ENCODE data around the gene SOCS7.

SOCS7 gene, protein sequence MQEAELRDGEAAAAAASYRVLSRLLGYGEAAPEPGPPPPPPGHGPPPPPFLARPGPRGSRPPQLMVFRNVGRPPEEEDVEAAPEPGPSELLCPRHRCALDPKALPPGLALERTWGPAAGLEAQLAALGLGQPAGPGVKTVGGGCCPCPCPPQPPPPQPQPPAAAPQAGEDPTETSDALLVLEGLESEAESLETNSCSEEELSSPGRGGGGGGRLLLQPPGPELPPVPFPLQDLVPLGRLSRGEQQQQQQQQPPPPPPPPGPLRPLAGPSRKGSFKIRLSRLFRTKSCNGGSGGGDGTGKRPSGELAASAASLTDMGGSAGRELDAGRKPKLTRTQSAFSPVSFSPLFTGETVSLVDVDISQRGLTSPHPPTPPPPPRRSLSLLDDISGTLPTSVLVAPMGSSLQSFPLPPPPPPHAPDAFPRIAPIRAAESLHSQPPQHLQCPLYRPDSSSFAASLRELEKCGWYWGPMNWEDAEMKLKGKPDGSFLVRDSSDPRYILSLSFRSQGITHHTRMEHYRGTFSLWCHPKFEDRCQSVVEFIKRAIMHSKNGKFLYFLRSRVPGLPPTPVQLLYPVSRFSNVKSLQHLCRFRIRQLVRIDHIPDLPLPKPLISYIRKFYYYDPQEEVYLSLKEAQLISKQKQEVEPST

DNA sequence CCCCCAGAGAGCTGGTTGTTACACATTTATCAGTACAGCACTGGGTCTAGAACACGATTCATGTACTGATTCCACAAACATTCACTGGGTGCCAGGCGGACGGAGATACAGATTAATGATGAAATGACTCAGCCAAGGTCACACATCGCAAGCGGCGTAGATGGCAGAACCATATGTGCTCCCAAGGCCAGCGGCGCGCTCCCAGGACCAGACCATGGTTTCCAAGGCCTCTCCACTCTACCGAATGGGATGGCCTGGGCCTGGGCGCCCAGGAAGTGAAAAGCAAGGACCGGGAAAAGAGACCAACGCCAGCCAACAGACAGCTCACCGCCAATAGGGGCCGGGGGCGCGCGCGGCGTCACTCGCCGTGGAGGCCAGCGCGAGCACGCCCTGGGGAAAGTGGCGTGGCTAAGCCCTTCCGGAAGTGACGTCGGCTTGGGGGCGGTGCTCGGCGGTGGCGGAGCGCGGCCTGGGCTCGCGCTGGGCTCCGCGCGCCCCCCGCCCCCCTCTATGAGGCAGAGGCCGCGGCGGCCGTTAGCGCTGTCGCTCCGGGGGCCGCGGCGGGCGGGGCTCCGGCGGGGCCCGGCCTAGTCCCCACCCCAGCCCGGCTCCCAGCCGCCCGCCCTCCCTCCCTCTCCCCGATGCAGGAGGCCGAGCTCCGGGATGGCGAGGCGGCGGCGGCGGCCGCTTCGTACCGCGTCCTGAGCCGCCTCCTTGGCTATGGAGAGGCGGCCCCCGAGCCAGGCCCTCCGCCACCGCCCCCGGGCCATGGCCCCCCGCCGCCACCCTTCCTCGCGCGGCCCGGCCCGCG, at the start of gene SOCS7:
Gene SOCS7 (plus strand): TSS at position 433 of the 811 bp plus-strand sequence. CDS start 209 bp downstream, at position 642.
- DNase-seq (ENCODE audit: low spot score): peak; percentile 94

DNA sequence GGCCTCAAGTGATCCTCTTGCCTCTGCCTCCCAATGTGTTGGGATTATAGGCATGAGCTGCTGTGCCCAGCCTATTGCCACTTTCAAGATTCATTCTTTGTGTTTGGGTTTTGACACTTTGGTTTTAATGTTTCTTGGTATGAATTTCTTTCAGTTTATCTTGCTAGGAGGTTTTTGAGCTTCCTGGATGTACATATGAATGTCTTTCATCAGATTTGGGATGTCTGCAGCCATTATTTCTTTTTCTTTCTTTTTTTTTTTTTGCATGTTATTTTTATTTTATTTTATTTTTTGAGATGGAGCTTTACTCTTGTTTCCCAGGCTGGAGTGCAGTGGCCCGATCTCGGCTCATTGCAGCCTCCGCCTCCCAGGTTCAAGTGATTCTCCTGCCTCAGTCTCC, 36.1 kb upstream of the SOCS7 start:
- no peak for DNase-seq (ENCODE audit: low spot score)

DNA sequence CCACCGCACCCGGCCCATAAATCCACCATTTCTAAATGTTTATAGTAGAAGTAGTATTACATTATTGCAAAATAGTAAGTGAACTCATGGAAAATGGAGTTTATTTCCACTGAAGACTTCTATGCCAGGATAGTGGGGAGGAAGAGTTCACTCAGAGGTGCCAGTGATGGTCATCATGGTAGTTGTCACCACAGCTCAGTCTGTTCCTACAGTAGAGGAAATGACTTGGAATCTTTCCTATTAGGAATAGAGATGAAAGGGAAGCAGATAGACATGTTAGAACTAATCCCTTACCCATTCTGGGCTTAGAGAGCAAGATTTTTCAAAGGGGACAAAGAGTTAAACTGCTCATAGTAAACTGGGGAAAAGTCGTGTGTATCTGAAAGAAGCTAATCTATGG, 34.6 kb upstream of the SOCS7 start:
- DNase-seq (ENCODE audit: low spot score): no peak

DNA sequence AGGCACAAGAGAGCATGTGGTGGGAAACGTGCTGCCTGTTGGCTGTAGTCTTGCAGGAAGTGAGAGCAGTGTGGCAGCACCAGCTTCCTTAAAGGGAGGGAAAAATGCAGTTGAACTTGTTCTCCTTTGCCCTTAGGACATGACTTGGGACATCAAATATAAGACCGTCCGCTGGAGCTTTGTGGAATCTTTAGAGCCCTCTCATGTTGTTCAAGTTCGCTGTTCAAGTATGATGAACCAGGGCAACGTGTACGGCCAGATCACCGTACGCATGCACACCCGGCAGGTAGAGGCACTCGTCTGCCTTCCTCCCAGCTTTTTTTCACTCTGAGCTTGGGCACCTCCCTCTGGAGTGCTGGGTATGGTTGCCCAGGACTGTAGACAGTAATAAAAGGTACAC, 31.2 kb upstream of the SOCS7 start:
- no peak for DNase-seq (ENCODE audit: low spot score)

DNA sequence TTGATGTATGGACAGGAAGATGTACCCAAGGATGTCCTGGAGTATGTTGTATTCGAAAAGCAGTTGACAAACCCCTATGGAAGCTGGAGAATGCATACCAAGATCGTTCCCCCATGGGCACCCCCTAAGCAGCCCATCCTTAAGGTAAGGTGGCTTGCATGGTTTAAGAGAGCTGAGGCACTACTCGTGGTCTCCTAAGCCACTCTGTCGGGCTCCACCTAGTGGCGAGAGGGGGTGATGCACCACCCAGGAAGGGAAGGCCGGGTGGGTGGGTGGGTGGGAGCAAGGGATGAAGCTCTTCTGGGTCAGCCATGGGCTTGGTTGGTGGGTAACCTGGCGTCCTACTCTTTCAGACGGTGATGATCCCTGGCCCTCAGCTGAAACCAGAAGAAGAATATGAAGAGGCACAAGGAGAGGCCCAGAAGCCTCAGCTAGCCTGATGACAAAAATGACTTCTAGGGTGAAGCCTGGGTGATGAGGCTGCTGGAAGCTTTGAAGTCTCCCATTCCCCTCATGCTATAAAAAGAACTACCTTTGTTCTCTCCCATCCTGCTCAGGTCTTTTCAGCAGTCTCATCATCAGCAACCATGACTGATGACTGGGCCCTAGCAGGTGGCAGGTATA, 29.4 kb upstream of the SOCS7 start:
- peak; percentile 53 for DNase-seq (ENCODE audit: low spot score)

DNA sequence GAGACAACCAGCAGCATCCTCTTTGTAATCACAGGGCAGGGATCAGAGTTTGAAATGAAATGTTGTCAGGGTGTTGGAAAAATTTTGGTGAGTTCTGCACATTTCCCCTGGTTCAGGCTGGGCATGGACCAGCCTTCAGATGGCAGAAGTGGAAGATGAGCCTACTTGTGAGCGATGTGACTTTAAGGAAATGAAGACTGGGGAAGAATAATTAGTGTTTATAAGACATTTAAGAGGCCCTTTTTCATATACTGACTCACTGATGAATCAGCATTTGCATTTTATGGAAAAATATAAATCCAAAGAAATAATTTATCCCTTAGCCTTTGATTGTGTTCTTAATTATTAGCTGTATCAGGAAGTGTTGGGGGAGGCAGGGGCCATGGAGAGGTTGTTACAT, 28.7 kb upstream of the SOCS7 start:
- DNase-seq (ENCODE audit: low spot score): no peak

DNA sequence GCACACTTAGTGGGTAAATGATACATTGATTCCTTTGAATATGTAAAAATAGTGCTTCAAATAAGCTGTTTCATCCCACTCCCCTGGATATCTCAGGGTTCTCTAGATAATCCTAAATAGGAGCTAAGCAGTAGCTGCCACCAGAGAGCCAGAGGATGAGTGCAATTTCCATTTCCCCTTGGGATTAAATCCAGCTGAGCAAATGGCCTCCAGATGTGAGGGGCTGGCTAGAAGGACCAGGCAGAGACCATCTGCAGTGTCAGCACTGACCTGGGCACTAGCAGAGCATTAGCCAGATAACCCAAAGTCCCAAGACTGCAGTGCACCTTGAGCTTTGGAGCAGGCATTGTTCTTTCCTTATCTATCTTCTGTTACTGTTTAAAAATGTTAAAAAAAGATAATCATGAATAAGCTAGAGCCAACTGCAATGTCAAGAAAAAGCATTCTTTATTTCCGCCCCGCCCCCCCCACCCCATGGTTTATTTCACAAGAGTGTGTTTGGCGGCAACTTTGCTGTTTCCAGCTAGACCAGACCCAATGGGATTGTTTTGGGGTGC, 27.4 kb upstream of the SOCS7 start:
- DNase-seq (ENCODE audit: low spot score): no peak

DNA sequence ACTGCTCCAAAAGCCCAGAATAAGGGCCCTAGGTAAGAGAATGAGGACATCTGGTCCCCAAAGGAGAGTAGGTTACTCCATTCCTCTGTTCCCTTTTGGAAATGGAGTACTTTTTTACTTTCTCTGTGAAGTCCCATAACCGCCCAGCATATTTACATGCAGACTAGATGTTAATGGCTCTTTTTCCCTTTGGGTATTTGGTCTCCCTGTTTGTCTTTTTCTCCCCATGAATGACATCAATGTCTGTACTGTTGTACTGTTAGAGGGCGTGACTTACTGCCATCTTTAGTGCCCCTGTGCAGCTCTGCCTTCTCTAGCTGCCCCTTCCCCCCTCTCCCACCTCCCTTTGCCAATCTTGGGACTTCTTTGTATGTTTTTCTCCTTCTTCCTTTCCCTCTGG, 26.9 kb upstream of the SOCS7 start:
- no peak for DNase-seq (ENCODE audit: low spot score)

DNA sequence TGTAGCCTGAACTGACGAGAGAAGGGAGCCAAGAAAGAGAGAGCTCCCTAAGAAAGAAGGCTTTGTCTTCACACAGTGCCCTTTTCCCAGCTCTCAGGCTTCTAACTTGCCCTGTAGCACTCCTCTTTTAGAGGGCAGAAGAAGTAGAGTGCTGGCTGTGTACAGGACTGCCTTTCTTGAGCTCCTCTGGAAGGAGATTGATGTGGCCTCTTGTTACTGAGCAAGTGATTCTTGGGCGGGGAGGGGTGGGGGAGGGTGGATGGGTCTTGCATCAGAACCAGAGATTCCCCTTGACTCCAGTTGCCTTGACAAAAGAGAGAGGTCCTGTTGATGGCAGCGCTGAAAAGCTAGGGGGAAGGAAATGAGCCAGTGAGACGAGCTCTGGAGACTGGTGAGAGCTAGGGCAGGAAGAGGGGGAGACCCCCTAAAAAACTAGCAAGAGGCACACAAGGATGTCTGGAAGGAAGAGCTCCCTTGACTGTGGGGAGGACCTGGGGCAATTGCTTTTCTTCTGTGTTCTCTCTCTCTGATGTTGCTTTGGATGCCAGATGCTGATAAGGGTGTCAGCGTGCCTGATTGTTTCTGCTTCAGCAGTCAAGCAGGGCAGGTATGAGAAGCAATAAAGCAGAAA, 26.3 kb upstream of the SOCS7 start:
- no peak for DNase-seq (ENCODE audit: low spot score)

DNA sequence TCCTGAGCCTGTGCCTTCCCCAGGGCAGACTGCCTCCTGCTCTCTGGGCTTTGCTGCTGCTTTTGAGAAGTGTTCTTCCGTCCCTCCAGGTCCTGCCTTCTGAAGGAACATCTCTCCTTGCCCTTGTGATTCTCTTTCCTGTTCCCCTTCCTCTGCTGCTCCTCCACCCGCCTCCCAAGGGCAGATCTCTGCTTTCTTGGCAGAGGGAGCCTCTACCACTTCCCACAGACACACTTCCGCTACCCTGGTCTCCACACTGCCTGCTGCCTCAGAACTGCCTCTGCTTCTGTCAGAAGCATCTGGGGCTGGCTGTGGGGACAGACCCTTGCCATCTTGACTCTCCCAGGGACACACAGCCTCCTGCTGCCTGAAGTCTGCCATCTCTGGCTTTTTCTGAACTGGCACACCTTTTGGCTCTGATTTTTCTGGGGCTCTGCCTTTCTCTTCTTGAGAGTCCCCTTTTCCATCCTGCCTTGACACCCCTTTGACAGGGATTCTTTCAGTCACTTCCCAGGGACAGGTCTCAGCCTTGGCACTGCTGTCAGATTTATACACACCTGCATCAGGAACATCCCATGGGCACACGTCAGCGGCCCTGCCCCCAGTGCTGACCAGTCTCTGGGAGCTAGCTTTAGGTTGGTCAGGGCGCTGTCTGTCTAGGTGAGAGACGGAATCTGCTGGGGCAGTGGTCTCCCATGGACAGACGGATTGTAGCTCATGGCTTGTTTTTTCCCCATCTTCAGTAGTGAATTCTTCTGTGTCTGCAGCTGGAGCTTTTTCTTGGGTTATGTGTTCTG, 24.4 kb upstream of the SOCS7 start:
- DNase-seq (ENCODE audit: low spot score): no peak

DNA sequence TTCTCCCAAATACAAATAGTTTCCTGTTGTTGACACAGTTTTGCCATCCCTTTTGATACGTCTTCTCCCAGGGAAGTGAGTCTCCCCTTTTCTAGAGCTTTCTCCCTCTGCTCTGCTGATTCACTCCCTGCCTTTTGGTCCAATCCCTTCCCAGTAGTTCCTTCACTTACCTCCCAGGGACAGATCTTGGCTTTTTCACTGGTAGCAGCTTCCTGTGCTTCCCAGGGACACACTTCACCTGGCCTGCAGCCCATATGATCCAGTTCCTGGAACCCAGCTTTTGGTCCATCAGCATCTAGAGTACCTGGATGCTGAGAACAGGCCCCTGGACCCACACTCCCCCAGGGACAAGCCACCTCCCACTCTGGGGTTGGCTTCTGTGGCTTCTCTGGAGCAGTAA, 23.7 kb upstream of the SOCS7 start:
- DNase-seq (ENCODE audit: low spot score): no peak

DNA sequence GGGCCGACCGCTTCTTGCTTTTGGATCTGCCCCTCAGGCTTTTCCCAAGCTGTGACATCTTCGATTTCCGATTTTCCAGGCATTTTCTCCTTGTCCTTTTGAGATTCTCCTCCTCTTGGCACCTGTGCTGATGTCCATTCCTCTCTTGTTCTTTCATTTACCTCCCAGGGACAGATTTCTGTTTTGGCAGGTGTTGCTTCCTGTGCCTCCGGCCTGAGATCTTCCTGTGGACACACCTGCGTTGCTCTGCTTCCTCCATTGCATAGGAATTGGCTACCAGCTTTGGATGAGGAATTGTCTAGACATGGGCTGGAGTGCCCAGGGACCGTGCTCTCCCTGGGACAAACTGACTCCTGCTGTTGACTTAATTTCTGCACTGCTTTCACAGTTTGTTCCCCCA, 23.0 kb upstream of the SOCS7 start:
- DNase-seq (ENCODE audit: low spot score): no peak

DNA sequence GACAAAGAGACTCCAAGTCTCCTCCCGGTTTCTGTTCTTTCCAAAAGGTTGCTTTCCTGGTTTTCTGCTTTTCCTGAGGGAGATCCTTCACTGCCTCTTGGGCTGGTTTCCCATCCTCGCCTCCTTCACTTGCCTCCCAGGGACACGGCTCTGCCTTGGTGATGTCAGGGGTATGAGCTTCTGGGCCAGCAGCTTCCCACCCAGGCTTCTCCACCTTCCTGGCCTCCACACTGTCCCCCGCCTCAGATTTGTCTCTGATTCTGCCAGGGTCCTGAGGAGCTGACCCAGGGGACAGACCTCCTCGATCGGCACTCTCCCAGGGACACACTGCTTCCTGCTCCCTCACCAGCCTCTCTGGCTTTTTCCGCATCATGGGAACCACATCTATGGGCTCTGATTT, 22.4 kb upstream of the SOCS7 start:
- DNase-seq (ENCODE audit: low spot score): no peak

DNA sequence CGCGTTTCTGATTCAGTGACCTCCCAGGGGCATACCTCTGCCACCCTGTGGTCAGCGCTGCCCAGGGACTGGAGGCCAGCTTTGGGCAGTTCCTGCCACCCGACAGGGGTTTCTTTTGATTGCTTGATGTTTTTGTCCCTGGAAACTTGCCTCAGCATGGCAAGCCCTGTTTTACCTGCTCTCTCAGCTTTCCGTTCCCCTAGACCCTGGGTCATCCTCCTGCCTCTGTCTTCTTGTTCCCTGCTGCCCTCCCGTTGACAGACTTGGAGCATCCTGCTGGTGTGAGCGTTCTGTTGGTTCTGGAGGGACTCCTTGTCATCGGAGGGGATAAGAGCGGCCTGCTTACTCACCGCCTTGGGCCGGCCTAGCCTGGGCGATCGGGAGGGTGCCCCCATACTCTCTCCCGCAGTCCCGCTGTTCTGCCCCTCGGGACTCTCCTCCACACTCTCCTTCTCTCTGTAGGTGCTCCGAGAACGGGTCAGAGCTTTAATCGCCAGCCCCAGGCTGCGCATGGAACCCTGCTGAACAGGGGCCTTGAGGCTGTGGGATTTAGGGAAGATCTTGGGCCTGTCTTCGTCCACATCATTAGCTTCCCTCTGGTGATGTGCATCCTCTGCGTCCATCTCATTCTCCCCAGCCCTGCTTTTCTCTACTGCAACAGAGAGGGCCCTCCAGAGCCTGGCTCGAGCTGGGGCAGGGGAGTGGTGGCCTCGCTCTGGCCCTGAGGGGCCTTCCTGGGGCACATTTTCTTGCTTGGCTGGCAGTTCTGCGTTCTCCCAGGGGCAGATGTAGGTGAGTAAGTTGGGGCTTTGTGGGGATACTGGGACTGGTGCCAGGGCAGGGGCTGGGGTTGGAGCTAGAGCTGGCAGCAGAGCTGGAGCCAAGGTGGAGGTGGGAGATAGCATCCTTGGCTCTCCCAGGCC, 21.6 kb upstream of the SOCS7 start:
- DNase-seq (ENCODE audit: low spot score): no peak

DNA sequence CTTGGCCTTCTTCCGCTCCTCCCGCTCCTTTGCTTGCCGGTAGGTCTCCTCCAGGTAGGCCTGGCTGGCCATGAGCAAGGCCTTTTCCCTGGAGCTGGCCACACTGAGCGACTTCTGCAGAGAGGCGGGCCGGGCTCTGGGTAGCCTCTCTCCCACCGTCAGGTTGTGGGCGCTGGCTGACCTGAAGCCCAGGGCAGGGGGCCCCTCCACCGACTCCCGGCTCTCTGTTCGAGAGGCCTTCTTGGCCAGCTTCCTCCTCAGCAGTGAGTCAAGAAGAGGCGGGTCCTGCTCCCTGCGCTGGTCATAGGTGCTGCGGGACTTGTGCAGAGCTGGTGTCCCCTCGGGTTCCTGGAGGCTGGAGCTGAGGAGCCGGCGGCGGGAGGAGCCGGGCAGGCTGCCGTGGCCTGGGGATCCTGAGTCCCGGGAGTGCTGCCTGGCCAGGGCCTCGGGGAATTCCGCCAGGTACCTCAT, 20.7 kb upstream of the SOCS7 start:
- DNase-seq (ENCODE audit: low spot score): no peak

DNA sequence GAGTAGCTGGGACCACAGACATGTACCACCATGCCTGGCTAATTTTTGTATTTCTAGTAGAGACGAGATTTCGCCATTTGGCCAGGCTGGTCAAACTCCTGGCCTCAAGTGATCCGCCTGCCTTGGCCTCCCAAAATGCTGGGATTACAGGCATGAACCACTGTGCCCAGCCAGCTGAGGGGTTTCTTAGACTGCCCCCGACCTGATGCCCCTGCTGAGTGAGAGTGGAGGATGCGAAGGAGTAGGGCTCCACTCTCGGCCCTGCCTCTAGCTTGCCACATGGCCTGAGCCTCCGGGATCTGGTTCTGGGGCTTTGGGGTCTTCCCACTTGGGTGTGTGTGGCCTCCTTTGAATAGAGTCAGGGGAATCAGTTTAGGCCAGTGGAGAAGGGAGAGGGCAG, 18.9 kb upstream of the SOCS7 start:
- no peak for DNase-seq (ENCODE audit: low spot score)

DNA sequence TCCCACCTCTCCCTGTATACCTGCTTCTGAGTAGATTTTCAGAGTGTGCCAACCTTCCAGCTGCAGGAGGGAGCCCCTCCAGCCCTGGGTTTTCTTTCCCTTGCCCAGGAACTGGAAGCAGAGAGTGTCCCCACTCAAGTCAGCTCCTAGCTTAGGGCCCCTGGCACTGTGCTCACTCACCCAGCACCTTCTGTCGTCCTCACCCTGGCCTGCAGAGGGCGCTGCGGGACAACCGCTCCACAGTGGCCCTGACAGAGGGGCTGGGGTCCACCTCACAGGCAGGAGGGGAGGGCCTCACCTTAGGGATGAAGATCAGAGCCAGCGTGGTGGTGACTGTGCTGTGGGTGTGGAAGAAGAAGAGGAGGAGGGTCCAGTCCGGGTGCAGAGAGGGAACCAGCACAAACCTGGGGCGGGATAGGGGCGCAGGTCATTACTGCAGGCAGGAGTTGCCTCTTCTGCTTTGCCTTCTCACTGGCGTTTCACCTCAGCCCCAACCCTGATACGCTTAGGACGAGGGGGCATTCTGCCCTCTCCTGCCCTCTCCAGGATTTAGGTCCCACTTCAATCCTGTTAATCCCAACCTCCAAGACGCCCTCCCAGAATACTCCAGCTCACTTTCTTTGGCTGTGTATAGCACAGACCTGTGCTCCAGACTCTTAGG, 17.9 kb upstream of the SOCS7 start:
- DNase-seq (ENCODE audit: low spot score): no peak

DNA sequence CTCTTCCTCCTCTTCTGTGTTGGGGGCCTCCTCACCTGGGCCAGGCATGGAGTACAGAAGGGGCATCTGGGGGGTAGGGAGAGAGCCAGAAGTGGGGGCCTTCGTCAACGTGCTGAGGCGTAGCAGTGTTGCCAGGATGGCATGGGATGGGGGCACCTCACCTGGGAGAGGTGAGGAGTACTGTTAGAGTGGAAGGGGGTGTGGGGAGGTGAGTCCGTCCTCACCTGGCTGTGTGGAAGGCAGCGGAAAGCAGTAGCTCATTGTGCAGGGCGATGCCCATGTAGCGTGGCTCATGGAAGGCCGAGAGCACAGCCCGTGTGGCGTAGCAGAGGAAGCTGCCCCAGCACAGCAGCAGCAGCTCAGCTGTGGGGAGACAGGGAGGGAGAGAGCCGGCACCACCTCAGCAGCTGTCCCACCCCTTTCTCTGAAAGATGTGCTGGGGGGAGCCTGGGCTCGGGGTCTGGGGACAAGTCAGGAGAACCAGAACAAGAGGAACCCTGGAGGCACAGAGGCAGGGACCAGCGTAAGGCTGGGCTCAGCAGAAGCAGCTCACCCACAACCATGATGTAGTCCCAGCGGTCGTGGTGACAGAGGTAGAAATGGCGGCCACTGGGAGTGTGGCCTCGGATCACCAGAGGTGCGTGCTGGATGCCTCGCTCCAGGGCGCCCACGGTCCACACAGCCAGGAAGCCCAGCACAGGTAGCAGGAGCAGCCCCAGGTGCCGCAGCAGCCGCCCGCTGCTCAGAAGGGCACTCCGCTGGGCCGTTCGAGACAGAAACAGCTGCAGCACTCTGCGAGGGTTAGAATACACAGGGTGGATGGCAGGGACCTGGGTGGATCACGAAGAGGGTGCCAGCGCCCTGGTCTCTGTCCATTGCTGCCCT, 16.9 kb upstream of the SOCS7 start:
- no peak for DNase-seq (ENCODE audit: low spot score)
